NCI-H1694 treated with DMSO at 0.1 percent for 48 hours (cell line): ENCODE results near the gene AHCYL2.
"Not testable (repeated sequence)": the region's sequence is repeated elsewhere in the genome, so short reads cannot be mapped to it uniquely, and the experiment has no call there.

Source experiments
- DNase-seq: peaks from one replicate; lab custom pipeline; 2025; lab: John Stamatoyannopoulos, UW

The AHCYL2 gene

DNA sequence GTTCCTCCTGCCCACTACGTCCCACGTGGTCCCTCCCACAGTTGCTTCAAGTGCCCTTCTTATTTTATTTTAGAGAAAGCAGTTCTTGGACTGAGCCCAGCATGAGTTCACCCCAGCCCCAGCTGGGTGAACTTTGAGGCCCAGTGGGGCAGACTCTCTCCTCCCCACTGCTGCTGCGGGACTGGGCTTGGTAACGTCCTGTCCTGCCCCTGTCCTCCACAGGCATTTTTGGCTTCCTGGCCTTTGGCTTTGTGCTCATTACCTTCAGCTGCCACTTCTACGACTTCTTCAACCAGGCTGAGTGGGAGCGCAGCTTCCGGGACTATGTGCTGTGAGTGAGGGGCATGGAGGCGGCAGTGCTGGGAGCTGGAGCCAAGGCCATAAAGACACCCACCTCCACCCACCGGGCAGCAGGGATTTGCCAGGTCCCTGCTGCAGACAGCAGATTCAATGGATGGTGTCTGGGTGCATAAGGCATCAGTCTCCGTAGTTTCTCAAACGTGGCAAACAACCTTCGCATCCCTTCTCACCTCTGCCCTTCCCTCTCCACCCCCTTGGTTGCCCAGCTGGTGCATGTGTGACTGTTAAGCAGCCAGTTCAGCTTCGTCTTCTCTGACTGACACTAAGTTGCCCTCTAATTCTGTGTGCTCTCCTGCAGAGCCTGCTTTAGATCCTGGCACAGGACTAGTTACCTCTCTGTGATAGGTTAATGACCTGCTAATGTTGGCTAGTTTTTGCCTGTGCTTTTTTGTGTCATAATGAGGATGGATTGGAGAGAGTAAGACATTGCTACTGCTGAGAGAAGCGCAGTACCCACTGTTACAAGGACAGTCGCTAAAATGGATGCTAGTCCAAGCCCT, 15.5 kb upstream of the AHCYL2 start:
- DNase-seq = no peak

GRCh38 chr7:129210256-129210988, 14.4 kb upstream of the AHCYL2 start:
- DNase-seq = peak; percentile 69

- DNase-seq = no peak
Measured at GRCh38 chr7:129210989-129211312, 13.9 kb upstream of the AHCYL2 start.

DNA sequence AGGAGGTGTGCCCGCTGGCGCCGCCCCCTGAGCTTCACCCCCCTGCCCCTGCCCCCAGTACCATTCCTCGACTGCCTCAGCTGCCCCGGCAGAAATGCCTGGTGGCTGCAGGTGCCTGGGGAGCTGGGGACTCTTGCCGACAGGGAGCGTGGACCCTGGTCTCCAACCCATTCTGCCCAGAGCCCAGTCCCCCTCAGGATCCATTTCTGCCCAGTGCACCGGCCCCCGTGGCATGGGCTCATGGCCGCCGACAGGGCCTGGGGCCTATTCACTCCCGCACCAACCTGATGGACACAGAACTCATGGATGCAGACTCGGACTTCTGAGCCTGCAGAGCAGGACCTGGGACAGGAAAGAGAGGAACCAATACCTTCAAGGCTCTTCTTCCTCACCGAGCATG, 12.7 kb upstream of the AHCYL2 start:
- no peak for DNase-seq

GRCh38 chr7:129212596-129212995, 12.2 kb upstream of the AHCYL2 start:
- no peak for DNase-seq

- DNase-seq = no peak
Measured at GRCh38 chr7:129213828-129214227, 11.0 kb upstream of the AHCYL2 start.

GRCh38 chr7:129215691-129216090, 9.1 kb upstream of the AHCYL2 start:
- not testable (repeated sequence) for DNase-seq

DNA sequence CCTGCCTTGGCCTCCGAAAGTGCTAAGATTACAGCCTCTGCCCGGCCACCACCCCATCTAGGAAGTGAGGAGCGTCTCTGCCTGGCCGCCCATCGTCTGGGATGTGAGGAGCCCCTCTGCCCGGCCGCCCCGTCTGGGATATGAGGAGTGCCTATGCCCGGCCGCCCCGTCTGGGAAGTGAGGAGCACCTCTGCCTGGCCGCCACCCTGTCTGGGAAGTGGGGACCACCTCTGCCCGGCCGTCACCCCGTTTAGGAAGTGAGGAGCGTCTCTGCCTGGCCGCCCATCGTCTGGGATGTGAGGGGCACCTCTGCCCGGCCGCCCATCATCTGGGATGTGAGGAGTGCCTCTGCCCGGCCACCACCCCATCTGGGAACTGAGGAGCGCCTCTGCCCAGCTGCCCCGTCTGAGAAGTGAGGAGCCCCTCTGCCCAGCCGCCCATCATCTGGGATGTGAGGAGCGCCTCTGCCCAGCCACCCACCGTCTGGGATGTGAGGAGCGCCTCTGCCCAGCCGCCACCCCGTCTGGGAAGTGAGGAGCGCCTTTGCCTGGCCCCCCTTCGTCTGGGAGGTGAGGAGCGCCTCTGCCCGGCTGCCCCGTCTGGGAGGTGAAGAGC, 8.6 kb upstream of the AHCYL2 start:
- DNase-seq = not testable (repeated sequence)

- DNase-seq = not testable (repeated sequence)
Measured at GRCh38 chr7:129216821-129217416, 7.9 kb upstream of the AHCYL2 start.

DNA sequence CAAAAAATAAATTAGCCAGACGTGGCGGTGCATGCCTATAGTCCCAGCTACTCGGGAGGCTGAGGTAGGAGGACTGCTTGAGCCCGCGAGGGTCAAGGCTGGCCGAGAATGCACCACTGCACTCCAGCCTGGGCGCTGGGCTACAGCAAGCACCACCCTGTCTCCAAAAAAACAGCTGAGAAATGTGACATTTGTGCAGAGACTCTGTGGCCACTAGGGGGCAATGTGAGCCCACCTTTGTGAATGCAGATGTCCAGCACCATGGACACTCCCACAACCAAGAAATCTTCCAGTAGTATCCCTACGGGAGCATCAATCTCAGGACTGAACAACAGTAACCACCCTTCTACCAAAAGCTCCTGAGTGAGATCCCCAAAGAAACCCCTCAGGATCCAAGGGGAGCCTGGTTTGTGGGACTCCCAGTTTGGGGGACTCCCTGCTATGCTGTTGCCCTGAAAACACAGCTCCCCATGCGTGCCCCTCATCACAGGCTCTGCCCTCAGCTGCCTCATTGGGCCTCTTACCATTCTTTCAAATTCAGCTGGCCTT, 6.2 kb upstream of the AHCYL2 start:
- DNase-seq = peak; percentile 81

- not testable (repeated sequence) for DNase-seq
Measured at GRCh38 chr7:129219166-129219565, 5.7 kb upstream of the AHCYL2 start.

DNA sequence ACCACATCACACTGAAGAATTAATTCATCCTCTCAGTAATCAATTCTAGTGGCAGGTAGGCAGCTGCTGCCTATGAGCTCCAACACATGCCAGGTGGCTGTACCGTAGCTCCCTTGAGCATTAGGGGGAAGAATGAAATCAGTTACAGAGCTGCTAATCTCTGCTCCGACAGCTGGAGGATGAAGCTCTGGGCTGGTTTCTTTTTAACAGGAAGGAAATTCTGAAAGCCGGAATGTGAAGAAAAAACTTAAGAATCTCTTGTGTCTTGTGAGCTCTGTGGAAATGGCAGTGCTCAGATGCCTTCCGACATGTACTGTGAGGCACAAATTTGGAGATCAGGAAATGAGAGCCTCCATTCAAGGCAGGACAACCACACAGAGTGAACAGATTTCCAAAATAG, 2.8 kb upstream of the AHCYL2 start:
- DNase-seq = no peak

DNA sequence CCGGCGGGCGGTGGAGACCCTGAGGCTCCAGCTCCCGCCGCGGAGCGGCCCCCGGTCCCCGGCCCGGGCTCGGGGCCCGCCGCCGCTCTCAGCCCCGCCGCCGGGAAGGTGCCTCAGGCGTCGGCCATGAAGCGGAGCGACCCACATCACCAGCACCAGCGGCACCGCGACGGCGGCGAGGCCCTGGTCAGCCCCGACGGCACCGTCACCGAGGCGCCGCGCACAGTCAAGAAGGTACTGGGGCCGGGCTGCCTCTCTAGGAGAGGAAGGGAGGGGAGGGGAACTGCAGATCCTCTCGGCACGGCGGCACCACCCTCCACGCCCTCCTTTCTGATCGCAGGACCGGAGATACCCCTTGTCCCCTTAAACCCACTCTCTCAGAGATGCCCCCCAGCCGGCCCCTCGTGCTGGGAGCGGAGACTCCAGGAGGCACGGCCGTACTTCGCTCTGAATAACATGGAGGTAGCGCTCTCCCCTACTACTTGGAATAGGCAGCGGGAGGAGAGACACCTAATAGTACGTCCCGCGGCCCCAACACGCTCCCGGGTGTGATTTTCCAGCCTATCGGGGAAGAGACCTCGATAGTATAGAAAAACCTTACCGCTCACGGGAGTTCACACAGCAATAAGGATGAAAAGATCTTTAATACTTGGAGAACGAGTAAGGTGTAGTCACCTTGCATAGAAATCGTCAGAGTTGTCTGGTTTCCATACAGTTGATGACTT, 538 bp downstream of the AHCYL2 start:
- peak; percentile 47 for DNase-seq

DNA sequence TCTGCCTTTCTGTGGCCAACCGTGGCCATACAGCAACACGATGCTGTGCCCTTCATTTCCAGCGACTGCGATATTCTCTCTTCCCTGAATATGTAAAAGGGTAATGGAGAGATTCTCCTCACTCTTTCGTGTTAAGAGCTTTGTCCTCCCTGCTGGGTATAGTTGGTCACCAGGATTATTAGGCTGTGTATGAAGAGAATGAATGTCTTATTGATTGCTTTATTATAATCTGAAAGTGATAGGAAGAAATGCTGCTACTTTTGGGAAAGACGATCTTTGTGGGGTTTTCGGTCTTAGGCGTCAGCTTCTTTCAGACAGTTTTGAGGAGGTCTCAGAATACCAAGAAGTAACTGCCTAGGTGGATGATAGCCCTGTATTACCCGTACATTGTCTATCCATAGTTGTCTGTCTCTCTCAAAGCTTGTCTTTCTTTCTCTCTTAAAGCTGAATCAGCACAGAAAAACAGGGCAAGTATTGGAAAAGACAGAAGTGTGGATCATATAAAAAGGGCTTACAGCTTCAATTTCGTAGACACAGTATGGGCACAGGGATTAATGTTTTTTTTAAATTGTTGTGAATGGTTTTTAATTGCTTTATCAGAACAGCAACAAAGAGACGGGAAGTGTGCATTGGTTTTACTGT, 1.2 kb downstream of the AHCYL2 start:
- peak; percentile 32 for DNase-seq

- no peak for DNase-seq
Measured at GRCh38 chr7:129227646-129228578, 3.1 kb downstream of the AHCYL2 start.

DNA sequence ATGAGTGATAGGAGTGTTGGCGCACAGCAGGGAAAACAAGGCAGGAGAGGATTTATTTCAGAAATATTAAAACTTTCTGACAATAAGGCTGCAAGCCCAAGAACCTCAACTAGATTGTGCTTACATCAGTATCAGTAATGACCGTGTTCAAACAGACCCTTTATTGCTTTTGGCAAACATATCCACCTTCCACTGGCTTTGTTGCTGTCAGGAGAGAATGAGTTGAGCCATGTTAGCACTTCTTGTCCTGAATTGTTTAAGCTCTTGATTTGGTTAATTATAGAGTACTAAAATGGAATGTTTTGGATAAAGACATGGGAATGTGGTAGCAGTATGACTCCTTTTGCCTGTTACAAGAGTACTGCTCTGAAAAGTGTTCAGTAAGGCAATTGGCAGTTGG, 3.8 kb downstream of the AHCYL2 start:
- DNase-seq = no peak

- no peak for DNase-seq
Measured at GRCh38 chr7:129231666-129232065, 6.8 kb downstream of the AHCYL2 start.

DNA sequence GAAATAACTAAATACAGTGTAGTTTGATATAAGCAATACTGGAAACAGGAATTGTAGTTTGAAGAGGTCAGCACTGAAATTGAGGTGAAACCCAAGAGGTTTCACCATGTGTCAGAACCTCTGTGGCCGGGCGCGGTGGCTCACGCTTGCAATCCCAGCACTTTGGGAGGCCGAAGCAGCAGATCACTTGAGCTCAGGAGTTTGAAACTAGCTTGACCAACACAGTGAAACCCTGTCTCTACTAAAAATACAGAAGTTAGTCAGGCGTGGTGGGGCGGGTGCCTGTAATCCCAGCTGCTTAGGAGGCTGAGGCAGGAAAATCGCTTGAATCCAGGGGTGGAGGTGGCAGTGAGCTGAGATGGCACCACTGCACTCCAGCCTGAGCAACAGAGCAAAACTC, 13.7 kb downstream of the AHCYL2 start:
- DNase-seq = no peak

DNA sequence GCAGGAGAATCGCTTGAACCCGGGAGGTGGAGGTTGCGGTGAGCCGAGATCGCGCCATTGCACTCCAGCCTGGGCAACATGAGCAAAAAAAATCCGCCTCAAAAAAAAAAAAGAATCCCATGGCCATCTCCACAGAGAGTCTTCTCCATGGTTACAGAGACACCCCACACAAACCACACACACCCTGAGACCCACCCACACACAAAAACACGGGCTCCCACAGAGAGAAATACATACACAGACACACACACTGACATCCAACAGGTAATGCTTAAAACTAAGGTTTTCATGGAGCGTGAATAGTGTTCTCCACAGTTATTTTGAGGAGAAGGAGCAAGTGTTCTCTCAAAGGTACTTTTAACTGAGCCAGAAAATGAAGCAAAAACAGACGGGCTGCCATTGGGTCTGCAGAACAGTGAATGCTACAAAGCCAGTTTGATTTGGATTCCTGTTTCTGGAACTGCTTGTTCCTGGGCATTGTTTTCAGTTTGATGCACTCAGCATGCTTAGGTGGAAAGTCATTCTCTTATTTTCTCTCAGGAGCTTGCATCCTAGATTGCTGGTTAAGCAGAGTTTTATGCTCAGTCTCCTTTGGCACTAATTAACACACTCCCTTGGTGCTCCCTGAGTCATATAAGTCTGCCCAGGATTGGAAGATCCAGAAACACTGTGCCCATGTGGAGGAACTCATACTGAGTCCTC, 15.4 kb downstream of the AHCYL2 start:
- no peak for DNase-seq
